Fibroblast of pulmonary artery (primary cell): ENCODE results near the gene AKT2.

Experiments
- DNase-seq: peaks from one replicate; pipeline ENCODE4 v3.0.0-alpha.2; 2010; ENCODE audit warnings: low read depth
- H3K4me3 ChIP-seq: replicated peaks from 2 replicates; pipeline ENCODE4 v1.5.1; 2011; ENCODE audit warnings: low read depth, mild to moderate bottlenecking, control low read depth, low read length, moderate library complexity
- CTCF ChIP-seq: IDR thresholded peaks from 2 replicates; pipeline ENCODE4 v1.5.1; 2011; ENCODE audit warnings: mild to moderate bottlenecking, control low read depth, low read length, inconsistent platforms; ENCODE audit errors: missing control alignments

AKT2 gene

GRCh38 chr19:40246292-40247073 lies 38.7 kb downstream of the AKT2 start:
- no peak for DNase-seq
- no peak for TF ChIP-seq CTCF
- H3K4me3 ChIP-seq, result no peak overlapping the region

- H3K4me3 ChIP-seq, result no peak overlapping the region
- TF ChIP-seq CTCF, result no peak
- no peak for DNase-seq
These were observed 39.5 kb downstream of the AKT2 start for GRCh38 chr19:40245506-40246128.

GRCh38 chr19:40244579-40245317 lies 40.4 kb downstream of the AKT2 start:
- no peak for TF ChIP-seq CTCF
- no peak for DNase-seq
- no peak overlapping the region for H3K4me3 ChIP-seq

GRCh38 chr19:40243181-40243580 lies 42.0 kb downstream of the AKT2 start:
- DNase-seq, result no peak
- TF ChIP-seq CTCF, result no peak
- no peak overlapping the region for H3K4me3 ChIP-seq

GRCh38 chr19:40242480-40242879 lies 42.7 kb downstream of the AKT2 start:
- no peak for TF ChIP-seq CTCF
- DNase-seq, result no peak
- no peak overlapping the region for H3K4me3 ChIP-seq

GRCh38 chr19:40241809-40242384 lies 43.2 kb downstream of the AKT2 start:
- DNase-seq, result peak; percentile 96
- TF ChIP-seq CTCF, result no peak
- H3K4me3 ChIP-seq, result no peak overlapping the region
